Nephron progenitor cell (in vitro differentiated cells): ENCODE measurements around the gene TAS2R41.
"Not testable (repeated sequence)": the region's sequence is repeated elsewhere in the genome, so short reads cannot be mapped to it uniquely, and the experiment has no call there.

Experiments used
- DNase-seq: peaks from one replicate; pipeline ENCODE4 v3.0.0; 2021
- H3K27ac Mint-ChIP-seq: 2 replicates; pipeline ENCODE4 v1.8.0; 2021; ENCODE audit warnings: mild to moderate bottlenecking, moderate library complexity, mixed read lengths
- H3K27me3 Mint-ChIP-seq: 2 replicates; pipeline ENCODE4 v1.8.0; 2021; ENCODE audit warnings: mild to moderate bottlenecking, low read depth, mixed read lengths; ENCODE audit not compliant: poor library complexity
- H3K36me3 Mint-ChIP-seq: 2 replicates; pipeline ENCODE4 v1.8.0; 2021; ENCODE audit warnings: low read depth, mixed read lengths
- H3K4me1 Mint-ChIP-seq: 2 replicates; pipeline ENCODE4 v1.8.0; 2021; ENCODE audit warnings: mixed read lengths
- H3K4me3 Mint-ChIP-seq: 2 replicates; pipeline ENCODE4 v1.8.0; 2021; ENCODE audit warnings: mild to moderate bottlenecking, moderate library complexity, mixed read lengths
- H3K9me3 Mint-ChIP-seq: 2 replicates; pipeline ENCODE4 v1.8.0; 2021; ENCODE audit warnings: mild to moderate bottlenecking, moderate library complexity, mixed read lengths
- CTCF ChIP-seq: fragments of 200-600 bp; sonication (generic); IDR thresholded peaks from 2 replicates; pipeline ENCODE4 v1.5.0; 2021; ENCODE audit warnings: antibody characterized with exemption

Gene TAS2R41

GRCh38 chr7:143485500-143485899 is 7.8 kb downstream of the TAS2R41 start:
- Mint-ChIP-seq H3K4me1 (peaks cover 5% of the 10 kb centered on the region), H3K36me3 (no peaks in the 10 kb centered on the region), H3K27me3 (peaks cover 5% of the 10 kb centered on the region), H3K4me3 (no peak overlapping the region), H3K27ac (no peak overlapping the region), H3K9me3 (no peaks in the 10 kb centered on the region)
- DNase-seq, result no peak
- no peak for TF ChIP-seq CTCF

DNA sequence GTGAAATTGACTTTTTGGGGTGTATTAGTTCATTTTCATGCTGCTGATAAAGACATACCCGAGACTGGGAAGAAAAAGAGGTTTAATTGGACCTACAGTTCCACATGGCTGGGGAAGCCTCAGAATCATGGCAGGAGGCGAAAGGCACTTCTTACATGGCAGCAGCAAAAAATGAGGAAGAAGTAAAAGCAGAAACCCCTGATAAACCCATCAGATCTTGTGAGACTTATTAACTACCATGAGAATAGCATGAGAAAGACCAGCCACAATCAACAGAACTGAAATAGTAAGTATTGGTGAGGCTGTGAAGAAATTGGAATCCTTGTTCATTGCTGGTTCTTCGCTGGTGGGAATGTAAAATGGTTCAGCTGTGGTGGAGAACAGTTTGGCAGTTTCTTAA is 8.6 kb downstream of the TAS2R41 start:
- H3K9me3 Mint-ChIP-seq, DNase-seq, H3K4me3 Mint-ChIP-seq, H3K27me3 Mint-ChIP-seq, H3K27ac Mint-ChIP-seq, H3K36me3 Mint-ChIP-seq, H3K4me1 Mint-ChIP-seq: not testable (repeated sequence)

GRCh38 chr7:143487061-143487460 is 9.4 kb downstream of the TAS2R41 start:
- no peaks in the 10 kb centered on the region for H3K36me3 Mint-ChIP-seq
- peaks cover 2% of the 10 kb centered on the region for H3K27me3 Mint-ChIP-seq
- no peak overlapping the region for H3K27ac Mint-ChIP-seq
- H3K9me3 Mint-ChIP-seq, result no peaks in the 10 kb centered on the region
- DNase-seq, result no peak
- TF ChIP-seq CTCF, result no peak
- H3K4me1 Mint-ChIP-seq, result peaks cover 5% of the 10 kb centered on the region
- H3K4me3 Mint-ChIP-seq, result no peak overlapping the region

GRCh38 chr7:143487566-143487965 is 9.9 kb downstream of the TAS2R41 start:
- Mint-ChIP-seq H3K4me1 (peaks cover 5% of the 10 kb centered on the region), H3K36me3 (no peaks in the 10 kb centered on the region), H3K4me3 (no peak overlapping the region), H3K27me3 (peaks cover 2% of the 10 kb centered on the region), H3K27ac (no peak overlapping the region), H3K9me3 (no peaks in the 10 kb centered on the region)
- no peak for DNase-seq
- no peak for TF ChIP-seq CTCF

DNA sequence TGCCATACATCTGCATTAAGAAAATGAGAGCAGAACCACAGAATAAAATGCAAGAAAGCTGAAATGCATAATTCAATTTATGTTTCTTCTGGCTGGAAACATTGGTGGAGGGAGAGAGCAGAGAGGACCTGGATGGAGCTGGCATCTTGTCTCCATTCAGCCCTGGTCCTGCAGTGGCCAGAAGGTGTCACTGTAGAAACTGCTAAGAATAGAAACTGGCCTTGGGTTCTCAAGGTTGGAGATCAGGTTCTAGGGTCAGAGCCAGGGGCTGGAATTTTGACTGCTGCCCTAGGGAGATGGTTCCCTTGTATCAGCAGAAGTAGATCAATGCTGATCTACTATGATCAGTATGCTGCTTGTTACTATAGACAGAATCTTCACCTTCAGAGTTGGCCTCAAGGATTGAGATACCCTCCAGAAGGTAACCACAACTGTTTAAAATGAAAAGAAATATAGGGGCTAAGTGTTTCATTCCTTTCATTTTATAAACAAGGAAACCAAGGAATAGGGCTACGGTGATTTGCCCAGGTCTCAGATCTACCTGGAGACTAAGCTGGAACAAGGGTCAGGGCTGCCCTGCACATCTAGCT is 13.1 kb downstream of the TAS2R41 start:
- no peak overlapping the region for H3K27ac Mint-ChIP-seq
- peak; percentile 11 for DNase-seq
- no peak overlapping the region for H3K4me3 Mint-ChIP-seq
- no peaks in the 10 kb centered on the region for H3K9me3 Mint-ChIP-seq
- H3K36me3 Mint-ChIP-seq, result no peaks in the 10 kb centered on the region
- H3K4me1 Mint-ChIP-seq, result no peaks in the 10 kb centered on the region
- TF ChIP-seq CTCF, result peak; percentile 40
- peaks cover 6% of the 10 kb centered on the region for H3K27me3 Mint-ChIP-seq

GRCh38 chr7:143492043-143492471 is 14.4 kb downstream of the TAS2R41 start:
- Mint-ChIP-seq H3K27ac (no peak overlapping the region), H3K4me3 (no peak overlapping the region), H3K9me3 (no peaks in the 10 kb centered on the region), H3K27me3 (peaks cover 6% of the 10 kb centered on the region), H3K36me3 (no peaks in the 10 kb centered on the region), H3K4me1 (no peaks in the 10 kb centered on the region)
- no peak for TF ChIP-seq CTCF
- DNase-seq, result no peak
